ENCODE measurements around the gene TM9SF1. TPM values are rescaled to one million over a fixed set of nuclear protein-coding genes. Genes with fewer than 3 reads are reported as not detected.

Gene TM9SF1
- total and polyA plus RNA-seq, 2 of the 13 experiments (the other 11 are each of a cell fraction or from before 2014, with no cell fraction given), result 83.2 to 110 TPM

DNA sequence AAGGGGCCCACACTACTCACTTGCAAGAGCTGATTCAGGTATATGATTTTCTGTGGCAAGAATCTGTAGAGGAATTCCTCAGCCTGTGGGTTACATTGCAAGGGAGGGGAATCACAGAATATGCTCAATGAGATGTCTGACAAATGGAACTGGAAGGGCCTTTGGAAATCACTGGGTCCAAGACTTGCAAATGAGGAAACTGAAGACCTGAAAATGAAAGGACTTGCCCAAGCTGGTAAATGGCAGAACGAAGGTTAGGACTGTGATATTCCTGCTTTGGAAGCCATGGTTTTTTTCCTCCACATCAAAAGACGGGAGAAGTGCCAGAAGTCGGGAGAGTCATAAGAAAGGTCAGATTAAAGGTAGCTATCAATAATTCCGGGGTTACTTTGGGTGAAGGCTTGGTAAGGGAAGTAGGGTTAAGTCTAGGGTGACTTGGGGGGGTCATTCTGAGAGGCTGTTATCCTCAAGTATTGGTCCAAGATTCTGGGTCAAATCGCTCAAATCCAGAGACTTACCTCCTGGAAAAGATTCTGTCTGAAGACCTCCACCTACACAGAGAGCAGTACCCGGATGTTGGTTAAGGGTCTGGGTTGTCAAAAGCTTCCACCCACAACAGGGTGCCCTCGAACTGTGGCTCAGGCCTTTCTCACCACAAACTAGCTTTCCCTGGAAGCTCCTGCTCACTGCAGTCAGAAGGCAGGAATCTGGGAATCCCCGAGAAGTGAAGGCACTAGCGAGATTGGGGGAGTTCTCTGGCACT lies 49.4 kb downstream of the TM9SF1 start (continued):
- TF ChIP-seq, protein P1, sequence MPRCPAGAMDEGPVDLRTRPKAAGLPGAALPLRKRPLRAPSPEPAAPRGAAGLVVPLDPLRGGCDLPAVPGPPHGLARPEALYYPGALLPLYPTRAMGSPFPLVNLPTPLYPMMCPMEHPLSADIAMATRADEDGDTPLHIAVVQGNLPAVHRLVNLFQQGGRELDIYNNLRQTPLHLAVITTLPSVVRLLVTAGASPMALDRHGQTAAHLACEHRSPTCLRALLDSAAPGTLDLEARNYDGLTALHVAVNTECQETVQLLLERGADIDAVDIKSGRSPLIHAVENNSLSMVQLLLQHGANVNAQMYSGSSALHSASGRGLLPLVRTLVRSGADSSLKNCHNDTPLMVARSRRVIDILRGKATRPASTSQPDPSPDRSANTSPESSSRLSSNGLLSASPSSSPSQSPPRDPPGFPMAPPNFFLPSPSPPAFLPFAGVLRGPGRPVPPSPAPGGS (CRISPR knock-in tag; IDR thresholded peaks at IDR 0.05), result no peak
- TF ChIP-seq ZNF552 (CRISPR knock-in tag; IDR thresholded peaks at IDR 0.05; ENCODE audit: borderline replicate concordance) (0 out of 2 replicates have a peak, but pooled peaks have one; percentile 80), CAMTA2 (CRISPR knock-in tag; IDR thresholded peaks at IDR 0.05; ENCODE audit: borderline replicate concordance) (peak; percentile 85; the same call in 1 of the 2 replicates), ZNF782 (CRISPR knock-in tag; IDR thresholded peaks at IDR 0.05; ENCODE audit: borderline replicate concordance) (no peak), GTF2F1 (IDR thresholded peaks at IDR 0.05; ENCODE audit: low read length) (no peak), ZNF772 (CRISPR knock-in tag; IDR thresholded peaks at IDR 0.05) (0 out of 2 replicates have a peak, but pooled peaks have one; percentile 2), HNRNPUL1 (IDR thresholded peaks at IDR 0.05; ENCODE audit: low read depth, low read length) (no peak), FOXP4 (CRISPR knock-in tag; IDR thresholded peaks at IDR 0.05) (peak; percentile 5; the same call in 1 of the 2 replicates), NFE2L1 (CRISPR knock-in tag; IDR thresholded peaks at IDR 0.05; ENCODE audit: borderline replicate concordance) (peak; percentile 57; the same call in 1 of the 2 replicates), HMG20A (CRISPR knock-in tag; IDR thresholded peaks at IDR 0.05; ENCODE audit: borderline replicate concordance) (no peak), ZNF275 (CRISPR knock-in tag; IDR thresholded peaks at IDR 0.05; ENCODE audit: borderline replicate concordance) (no peak), BRF2 (CRISPR knock-in tag; IDR thresholded peaks at IDR 0.05) (no peak), KLF15 (CRISPR knock-in tag; IDR thresholded peaks at IDR 0.05; ENCODE audit: borderline replicate concordance) (no peak), NCOA2 (CRISPR knock-in tag; IDR thresholded peaks at IDR 0.05) (no peak), PAF1 (CRISPR knock-in tag; IDR thresholded peaks at IDR 0.05) (0 out of 2 replicates have a peak, but pooled peaks have one; percentile 33), NFRKB (IDR thresholded peaks at IDR 0.05) (no peak), ZBTB26 (CRISPR knock-in tag; IDR thresholded peaks at IDR 0.05; ENCODE audit: borderline replicate concordance) (peak; percentile 65; the same call in 1 of the 2 replicates), ZNF343 (CRISPR knock-in tag; IDR thresholded peaks at IDR 0.05) (no peak)
- TF ChIP-seq, protein P2, sequence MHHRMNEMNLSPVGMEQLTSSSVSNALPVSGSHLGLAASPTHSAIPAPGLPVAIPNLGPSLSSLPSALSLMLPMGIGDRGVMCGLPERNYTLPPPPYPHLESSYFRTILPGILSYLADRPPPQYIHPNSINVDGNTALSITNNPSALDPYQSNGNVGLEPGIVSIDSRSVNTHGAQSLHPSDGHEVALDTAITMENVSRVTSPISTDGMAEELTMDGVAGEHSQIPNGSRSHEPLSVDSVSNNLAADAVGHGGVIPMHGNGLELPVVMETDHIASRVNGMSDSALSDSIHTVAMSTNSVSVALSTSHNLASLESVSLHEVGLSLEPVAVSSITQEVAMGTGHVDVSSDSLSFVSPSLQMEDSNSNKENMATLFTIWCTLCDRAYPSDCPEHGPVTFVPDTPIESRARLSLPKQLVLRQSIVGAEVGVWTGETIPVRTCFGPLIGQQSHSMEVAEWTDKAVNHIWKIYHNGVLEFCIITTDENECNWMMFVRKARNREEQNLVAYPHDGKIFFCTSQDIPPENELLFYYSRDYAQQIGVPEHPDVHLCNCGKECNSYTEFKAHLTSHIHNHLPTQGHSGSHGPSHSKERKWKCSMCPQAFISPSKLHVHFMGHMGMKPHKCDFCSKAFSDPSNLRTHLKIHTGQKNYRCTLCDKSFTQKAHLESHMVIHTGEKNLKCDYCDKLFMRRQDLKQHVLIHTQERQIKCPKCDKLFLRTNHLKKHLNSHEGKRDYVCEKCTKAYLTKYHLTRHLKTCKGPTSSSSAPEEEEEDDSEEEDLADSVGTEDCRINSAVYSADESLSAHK (CRISPR knock-in tag; IDR thresholded peaks at IDR 0.05; ENCODE audit: borderline replicate concordance), result no peak
